Measurements from ENCODE around the gene SORCS3. TPM values are rescaled to one million over a fixed set of nuclear protein-coding genes. Genes with fewer than 3 reads are reported as not detected.
A peak's percentile ranks its signal among the peaks of the same experiment; 100 is the strongest.

Gene SORCS3
- polyA plus RNA-seq, 3 donors = 3.5 to 4.8 (median 3.5) TPM

DNA sequence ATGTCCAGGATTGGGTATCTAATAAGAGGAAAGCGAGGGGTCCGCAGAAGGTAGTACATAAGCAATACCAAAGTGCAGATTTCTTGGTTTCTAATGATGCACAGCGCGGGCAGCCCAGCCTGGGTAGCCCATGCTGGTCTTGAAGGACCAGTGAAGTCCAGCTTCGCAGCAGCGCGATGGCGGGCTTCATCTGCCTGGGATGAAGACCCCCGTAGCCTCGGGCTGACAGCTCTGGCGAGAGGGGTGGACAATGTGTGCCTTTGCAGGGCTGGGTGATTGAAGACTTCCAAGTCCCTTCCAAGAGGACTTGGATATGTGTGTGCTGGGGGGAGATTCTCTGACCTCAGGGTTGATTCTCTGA is 2.2 kb downstream of the SORCS3 start:
- DNase-seq = no peak

DNA sequence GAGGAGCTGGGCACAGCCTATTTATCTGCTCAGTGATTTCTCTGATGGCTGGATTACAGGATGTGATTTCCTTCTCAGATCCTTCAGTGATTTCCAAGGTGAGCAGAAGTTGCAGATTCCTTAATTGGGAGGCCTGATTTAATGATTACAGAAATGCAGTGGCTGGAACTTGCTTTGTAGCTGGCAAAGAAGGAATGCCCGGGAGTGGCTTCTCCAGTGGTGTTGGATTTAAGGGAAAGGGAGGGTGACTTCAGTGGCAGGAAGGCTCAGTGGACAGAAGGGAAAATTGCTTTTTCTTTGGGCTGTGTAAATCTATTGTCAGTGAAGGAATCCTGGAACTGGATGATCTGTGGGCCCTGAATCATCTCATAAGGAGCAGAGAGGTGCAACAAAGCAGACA is 5.1 kb downstream of the SORCS3 start:
- DNase-seq = no peak

DNA sequence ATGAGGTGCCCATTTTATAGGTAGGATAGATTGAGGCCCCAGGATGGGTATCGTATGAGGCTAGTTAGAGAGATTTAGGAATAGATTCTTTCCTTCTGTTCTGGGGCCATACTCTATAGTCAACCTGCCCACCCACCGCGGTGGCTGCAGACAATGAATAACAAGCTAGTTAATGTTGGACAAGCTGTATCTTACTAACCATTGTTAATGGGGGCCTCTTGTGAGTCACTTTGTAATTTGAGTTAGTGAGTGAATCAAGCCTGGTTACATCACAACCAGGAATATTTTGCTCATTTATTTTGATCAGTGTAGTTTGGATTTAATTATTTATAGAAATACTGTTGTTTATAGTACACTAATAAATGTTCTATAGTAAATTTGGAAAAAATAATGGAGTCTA is 7.3 kb downstream of the SORCS3 start:
- DNase-seq = no peak

DNA sequence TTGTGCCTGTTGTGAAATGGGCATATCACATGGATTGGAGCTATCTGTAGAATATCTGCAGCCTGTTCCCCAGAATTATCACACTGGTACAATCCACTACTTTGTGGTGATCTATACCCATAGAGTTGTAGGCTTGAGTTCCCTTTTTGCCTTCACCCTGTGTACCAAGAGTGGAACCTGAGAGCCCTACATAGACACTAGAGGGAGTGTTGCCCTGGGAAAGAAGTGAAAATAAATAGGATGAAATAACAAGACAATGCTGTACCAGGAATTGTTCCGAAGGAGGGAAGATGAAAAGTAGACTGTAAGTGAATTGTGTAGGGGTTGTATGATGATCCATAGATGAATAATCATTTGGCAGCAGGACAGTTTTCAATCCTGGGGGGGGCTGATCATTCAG is 9.0 kb downstream of the SORCS3 start:
- no peak for DNase-seq

DNA sequence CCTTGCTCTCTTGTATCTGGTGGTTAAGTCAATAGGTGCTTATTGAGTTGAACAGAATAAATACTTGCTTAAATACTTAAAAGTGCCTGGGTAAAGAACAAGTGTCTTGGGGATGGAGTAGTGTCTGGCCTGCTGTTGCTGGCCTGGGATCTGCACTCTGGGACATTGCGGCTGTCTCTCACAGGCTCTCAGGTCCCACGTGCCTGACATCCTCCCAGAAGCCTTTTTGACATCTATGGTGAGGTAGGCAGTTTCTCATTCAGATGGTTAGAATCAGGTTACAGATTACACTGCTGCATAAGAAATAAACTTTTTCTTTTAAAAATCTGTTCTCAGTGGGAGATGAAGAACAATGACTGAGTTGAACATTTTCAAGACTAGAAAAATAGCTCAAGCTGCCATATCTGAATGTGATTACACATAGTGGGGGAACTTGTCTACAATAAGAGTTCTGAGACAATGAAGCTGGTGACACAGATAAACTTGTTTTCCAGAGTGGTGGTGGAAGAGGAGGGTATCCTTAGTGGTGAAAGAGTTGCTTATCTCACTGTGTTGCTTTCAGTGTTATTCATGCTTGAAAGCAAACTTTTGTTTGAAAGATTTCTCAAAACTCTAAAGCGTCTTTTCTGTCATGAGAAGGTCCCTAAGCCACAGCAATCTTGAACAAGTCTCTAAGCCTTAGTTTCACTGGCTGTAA is 9.7 kb downstream of the SORCS3 start:
- no peak for DNase-seq

DNA sequence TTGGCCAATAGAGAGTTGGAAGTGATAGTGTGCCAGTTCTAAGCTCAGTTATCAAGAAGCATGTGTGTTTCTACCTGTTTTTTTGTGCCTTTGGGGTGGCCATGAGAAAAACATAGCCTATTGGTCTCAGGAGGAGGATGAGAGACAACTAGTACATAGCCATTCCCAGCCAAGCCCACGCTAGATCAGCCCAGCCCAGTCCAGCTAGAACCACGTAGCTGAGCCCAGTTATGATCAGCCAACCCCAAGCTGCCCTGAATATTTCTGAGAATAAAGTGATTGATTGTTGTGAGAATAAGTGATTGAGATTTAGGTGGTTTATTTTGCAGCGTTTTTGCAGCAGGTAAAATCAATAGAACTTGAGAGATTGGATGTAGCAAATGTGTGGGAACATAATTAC is 15.9 kb downstream of the SORCS3 start:
- no peak for DNase-seq

DNA sequence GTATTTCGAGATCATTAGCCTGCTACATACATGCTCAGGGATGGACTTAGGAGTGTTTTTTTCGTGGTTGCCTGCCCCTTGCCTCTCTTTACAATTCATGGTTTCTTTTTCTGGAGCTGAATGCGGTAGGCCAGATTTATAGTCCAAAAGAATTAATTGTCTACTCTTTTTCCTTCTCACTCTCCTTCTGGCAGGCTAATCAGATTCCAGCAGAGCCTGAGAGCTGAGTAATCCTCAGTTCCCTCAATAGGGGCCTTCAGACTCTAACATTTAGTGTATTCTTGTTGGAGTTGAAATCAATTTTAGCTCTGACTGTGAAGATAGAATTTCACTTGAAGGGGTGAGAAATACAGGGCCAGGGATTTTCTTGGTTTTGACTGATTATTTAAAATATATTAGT is 16.4 kb downstream of the SORCS3 start:
- no peak for DNase-seq

DNA sequence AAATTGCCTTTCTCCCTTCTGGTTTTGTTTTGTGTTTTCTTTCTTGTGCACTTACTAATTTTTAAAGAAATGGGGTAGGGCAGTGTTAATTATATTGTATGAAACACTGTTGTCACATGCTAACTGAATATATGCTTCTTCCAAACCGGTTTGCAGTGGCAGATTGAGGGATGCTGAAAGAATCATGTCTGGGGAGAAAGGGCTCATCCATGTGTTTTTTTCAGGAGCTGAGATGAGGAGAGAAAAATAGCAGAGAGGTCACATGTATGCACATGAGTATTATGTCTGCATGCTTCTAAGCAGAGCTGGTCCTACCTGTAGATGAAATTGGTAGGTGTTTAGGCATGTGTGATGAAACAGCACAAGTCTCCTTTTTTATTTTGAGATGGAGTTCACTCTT is 17.0 kb downstream of the SORCS3 start:
- no peak for DNase-seq

DNA sequence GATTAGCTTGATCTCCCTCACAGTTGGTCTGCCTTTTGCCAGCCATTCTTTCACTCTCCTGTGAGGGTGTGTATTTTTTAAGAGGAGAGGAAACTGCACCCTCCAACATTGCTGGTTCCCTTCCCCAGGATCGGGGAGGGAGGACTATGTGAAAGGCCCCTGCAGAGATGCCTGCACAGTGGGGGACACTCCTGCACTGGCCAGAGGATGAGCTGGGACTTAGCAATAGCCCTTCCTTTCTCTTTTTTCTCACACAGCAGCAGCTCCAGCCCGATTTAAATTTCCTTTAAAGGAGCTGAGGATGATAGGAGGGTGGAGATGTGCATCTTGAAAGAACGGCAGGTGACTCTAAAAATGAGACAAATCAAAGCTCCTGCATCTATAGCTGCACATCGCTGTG is 18.7 kb downstream of the SORCS3 start:
- no peak for DNase-seq

DNA sequence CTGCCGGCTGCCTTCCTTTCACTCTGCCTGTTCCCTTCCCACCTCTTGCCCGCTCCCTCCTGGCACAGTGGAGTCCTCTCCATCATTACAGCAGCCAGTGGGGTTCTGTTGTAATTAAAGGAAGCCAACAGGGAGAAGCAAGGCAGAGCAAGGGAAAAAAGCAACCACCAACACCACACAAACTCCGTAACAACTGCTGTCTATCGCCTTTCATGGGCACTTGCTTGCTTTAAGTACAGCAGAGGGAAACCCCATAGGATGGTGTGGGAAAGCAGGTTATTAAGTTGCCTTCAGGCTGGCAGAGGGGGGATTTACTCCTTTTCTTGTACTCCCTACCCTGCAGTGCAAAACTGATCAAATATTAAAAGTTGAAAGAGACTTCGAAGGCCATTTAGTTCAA is 22.0 kb downstream of the SORCS3 start:
- no peak for DNase-seq

DNA sequence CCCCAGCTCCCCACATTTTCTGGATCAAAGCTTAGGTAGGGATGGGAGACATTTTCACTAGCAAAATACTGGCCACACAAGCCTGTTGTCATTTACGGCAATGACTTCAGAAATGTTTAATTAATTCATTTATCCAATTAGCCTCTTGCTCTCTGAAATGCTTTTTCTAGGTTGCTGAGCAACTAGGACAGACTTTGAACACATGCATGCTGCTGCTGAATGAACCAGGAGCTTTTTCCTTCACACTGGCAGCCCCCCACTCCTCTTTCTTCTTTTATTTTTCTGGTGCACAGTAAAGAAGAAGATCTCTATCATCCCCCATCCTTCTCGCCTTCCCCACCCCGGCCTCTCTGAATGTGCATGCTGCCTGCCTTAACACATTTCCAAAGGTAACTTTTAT is 22.5 kb downstream of the SORCS3 start:
- no peak for DNase-seq

DNA sequence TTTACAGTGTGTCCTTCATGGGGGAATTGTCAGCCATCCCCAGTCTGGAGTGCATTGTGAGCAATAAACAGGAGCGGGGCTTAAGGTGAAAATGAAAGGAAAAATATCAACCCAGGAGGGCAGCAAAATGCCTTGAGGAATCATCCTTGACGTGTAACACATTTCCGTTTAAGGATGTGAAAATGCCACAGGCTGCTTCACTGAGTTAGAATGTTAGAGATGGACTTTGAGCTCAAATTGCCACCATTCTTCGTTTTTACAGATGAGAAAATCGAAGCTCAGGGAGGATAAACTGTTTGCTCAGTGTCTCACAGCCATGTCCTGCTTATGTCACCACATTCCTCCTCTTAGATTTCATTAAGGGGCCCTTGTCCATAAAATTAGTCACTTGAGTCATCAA is 23.1 kb downstream of the SORCS3 start:
- no peak for DNase-seq

DNA sequence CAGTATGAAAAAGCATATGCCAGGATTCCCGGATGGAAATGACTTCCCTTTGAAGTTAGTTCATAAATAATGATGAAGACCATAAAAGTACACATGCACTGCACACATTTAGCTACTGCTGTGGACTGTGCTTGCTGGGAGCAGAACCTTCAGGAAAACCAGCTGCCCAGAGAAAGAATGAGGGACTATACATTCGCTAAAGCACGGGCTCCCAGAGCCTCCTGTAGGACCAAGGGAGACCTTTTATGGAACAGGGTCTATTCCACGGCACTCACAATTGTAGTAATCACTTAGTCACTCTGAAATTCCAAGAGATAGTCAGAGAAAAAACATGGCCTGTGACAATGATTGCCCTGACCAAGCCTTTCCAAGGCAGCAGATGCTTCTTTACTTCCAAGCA is 24.1 kb downstream of the SORCS3 start:
- no peak for DNase-seq

DNA sequence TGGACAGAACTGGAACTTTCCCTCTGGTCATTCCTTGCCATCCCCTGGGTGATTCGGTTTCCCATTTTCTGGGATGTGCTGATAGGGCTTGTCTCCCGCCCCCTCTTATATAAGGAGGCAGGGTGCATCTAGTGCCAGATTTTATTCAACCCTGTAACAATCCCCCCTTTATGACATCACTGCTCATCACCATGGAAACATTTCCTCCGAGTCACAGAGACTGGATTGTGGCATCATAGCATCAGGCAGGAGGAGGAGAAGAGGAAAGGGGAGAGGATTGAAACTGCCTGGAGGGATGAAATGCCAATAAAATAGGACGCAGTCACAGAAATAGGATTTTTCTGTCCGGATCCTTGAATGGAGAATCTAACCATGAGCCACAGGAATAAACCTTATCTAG is 25.0 kb downstream of the SORCS3 start:
- DNase-seq = no peak

DNA sequence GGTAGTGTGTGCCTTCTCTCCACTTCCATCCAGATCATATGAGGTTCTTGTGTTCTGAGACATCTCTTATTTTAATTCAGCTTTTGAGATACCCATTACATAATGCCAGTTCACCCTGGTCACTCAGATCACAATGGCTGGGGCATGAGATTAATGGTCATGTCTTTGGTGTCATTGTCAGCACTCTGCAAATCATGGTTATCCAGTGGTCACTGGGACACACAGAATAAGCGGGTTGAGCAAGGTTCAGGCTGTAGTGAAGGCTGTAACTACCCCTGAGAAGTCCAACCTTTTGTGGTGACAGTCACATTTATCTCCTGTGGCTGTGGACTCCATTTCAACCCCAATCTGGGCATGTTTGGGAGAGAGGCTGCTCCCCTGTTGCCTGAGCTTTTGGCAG is 35.8 kb downstream of the SORCS3 start:
- no peak for DNase-seq

DNA sequence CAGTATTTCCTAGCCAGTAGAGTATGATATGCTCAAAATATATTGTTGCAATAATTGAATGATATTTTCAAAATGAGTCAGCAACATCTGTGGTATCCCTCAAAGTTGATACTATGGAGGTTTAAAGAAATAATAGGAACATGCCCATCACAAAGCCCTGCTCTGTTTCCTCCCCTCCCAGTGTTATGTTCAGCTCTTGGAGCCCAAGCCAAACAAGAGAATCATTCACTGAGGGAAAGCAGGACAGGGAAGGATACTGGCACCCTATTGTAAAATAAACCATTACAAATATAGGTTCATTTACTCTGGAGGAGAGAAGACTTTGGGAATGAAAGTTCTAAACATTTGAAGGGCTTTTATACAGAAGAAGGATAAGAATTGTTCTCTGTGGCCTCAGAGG is 37.6 kb downstream of the SORCS3 start:
- no peak for DNase-seq

DNA sequence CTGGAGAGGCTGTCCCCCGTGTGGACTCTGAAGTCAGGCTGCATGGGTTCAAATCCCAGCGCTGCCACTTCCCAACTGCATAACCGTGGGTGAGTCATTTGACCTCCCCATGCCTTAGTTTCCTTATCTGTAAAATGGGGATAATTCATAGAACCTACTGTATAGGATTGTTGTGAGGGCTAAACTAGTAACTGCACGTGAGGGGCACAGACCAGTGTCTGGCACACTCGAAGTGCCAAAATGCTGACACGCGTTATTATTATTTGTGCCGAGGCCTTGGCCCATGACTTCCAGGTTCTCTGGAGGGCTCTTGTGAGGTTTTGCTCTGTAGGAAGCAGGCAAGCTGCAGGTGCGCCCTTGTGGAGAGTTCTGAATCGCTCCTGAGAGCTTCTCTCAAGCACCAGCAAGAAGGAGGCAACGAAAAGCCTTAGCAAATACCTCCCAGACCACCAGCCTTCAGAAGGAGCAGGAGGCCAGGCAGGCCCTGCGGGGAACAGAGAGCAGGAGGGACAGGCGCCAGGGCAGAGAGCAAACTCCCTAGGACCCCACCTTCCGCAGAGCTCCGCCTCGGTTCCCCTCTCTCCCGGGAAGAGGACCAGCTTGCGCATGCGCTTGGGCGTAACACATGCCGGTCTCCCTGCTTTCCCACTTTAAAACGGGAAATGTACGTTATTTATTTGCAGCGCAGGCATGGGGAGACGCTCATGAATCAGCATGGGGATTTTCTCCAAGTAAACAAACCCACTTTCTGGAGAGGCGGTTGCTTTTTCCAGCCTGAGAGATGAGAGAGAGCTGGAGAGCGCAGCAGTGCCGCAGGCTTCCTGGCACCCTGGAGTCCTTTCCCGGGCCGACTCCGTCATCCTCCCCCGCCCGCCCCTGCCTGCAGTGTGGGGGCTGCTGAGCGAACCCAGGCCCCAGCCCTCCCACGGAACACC is 39.6 kb downstream of the SORCS3 start:
- DNase-seq = peak; percentile 48

DNA sequence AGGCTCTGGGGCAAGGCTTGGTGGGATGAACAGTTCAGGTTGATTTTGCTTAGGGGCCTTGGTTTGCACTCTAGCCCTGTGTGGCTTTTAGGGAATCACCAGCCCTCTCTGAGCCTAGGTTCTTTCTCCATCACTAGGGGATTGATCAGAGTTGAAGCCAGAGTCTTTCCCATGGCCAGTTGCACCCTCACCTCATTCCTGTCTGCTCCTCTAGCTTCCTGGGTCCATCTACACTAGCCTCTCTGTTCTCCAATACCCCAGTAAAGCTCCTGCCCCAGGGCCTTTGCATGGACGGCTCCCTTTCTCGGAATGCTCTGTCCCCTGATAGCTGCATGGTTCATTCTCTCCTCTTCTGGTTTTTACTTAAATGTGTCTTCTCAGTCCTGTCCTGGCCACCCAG is 40.4 kb downstream of the SORCS3 start:
- no peak for DNase-seq

DNA sequence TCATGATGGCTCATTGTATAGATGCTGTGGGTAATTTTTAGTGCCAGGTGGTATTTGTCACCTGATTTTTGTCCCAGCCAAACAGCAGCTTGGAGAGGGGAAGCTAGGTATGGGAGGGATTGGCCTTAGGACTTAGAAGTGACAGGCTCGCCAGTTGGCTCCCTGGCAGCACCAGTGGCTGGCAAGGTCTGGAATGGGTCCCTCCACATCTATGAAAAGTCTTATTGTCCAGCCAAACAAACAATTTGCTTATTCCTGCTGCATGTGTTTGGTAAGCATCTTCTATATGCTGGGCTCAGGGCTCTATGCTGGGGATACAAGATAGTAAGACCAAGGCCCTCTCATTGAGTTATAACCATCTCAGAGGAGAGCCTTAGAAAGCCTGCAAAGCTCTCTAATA is 42.5 kb downstream of the SORCS3 start:
- DNase-seq = no peak

DNA sequence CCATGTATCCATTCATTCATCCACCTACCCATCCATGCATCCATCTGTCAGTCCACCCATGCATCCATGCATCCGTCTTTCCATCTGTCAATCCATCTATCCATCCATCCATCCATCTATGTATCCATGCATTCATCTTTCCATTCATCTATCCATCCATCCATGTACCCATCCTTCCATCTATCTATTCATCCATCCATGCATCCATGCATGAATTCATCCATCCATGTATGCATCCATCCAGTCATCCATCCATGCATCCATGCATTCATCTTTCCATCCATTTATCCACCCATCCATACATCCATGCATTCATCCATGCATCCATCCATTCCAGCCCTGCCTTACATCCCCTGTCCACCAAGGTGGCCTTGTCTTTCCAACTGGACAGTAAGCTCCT is 45.7 kb downstream of the SORCS3 start:
- no peak for DNase-seq

DNA sequence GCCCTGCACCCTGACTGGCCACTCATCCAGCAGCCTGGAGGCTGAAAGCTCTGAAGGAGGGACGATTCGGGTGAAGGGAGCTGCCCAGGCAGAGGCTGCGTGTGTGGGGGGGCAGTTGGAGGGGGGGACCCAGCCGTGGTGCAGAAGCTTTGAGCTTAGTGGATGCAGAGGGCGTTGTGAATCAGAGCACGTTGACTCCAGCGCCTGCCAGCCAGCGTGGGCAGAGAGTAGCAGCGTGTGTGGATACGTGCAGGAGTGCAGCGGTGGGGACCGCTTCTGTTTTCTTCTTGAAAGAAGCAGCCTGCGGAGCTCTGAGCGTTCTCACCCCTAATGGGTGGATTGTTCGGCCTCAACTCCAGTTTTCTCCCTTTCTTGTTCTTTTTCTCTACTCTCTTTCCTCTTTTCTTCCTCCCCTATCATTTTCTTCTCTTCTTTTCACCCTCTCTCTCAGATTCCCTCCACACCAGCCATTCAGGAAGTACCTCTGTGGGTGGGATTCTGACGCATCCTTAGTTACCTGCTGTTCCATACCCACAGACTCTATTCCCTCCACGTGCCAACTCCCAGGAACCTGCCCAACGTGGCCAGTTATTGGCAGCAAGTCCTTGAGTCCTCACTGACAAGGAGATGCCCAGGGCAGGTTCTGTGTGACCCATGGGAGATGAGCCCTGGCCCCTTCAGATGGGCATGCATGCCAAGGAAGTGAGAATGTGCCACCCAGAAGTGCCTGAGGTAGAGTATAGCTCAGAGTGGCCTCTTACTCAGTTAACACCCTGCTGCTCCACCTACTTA is 47.4 kb downstream of the SORCS3 start:
- DNase-seq = no peak

DNA sequence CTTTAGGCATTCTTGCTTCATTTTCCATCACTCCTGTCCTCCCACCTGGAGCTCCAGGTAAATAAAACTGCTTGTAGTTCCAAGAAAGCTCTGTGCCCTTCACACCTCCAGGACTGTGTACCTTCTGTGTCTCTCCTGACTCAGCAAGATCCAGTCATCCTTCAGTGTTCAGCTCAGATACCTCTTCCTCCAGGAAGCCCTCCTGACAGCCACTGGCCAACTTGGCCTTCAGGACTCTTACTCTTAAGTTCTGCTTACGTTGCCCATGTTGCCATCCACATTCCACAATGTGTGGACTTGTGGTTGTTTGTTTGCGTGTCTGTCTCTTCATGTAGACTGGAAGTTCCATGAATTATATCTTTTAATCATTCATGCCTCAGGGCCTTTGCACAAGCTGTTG is 48.0 kb downstream of the SORCS3 start:
- no peak for DNase-seq

DNA sequence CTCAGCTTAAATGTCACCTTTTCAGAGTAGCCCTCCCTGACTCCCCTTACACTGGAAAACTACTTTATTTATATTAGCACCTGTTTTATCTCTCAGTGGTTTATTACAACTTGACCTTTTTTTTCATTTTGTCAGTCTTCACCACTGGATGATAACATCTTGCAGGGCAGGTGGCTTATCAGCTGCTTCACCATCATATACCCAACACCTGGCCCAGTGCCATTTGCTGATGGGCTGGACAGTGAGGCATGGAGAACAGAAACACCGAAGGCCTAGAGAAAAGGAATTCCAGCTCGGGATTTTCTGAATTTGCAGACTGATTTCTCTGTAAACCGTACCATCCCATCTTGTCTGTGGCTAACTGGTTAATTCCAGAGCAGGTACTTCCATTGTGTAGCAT is 48.5 kb downstream of the SORCS3 start:
- no peak for DNase-seq
